Measurements from ENCODE around the gene CTNNA3. TPM values are rescaled to one million over a fixed set of nuclear protein-coding genes. Genes with fewer than 3 reads are reported as not detected.
"Not testable (repeated sequence)": the region's sequence is repeated elsewhere in the genome, so short reads cannot be mapped to it uniquely, and the experiment has no call there.

Gene CTNNA3
- total and polyA plus RNA-seq, 2 of the 4 experiments (the other 2 are of a cell fraction) = 0.19 to 0.90 TPM

GRCh38 chr10:67401711-67402110 is 294.3 kb downstream of the CTNNA3 start:
- Histone ChIP-seq H2AFZ (replicated peaks; ENCODE audit: low read length, poor library complexity) (no peak overlapping the region), H4K8ac (ENCODE audit: low read depth in 2 of 2, low read length in 2 of 2) (no peak overlapping the region), H3K36me3 (ENCODE audit: control insufficient read depth, insufficient read depth, low read length) (no peaks in the 10 kb centered on the region), H3K9ac (ENCODE audit: low read depth, low read length) (no peak overlapping the region), H3K14ac (replicated peaks; ENCODE audit: low read depth, low read length) (no peak overlapping the region), H3K27me3 (ENCODE audit: control insufficient read depth, insufficient read depth, low read length) (no peaks in the 10 kb centered on the region), H3K79me1 (ENCODE audit: low read depth in 1 of 2, low read length in 2 of 2) (no peaks in the 10 kb centered on the region), H2BK20ac (ENCODE audit: low read depth, low read length) (no peak overlapping the region), H3K4me2 (ENCODE audit: low read depth, low read length) (no peak overlapping the region), H3K4me1 (ENCODE audit: control insufficient read depth, insufficient read depth, low read length) (no peaks in the 10 kb centered on the region), H3K56ac (ENCODE audit: extremely low read depth, insufficient read depth, low read length) (no peak overlapping the region), H3K27ac (ENCODE audit: insufficient read depth, low read length) (no peak overlapping the region), H2BK15ac (ENCODE audit: low read depth, low read length) (no peak overlapping the region), H2AK5ac (ENCODE audit: low read depth, low read length) (no peak overlapping the region), H3K9me3 (ENCODE audit: control insufficient read depth, insufficient read depth, low read length) (no peaks in the 10 kb centered on the region), H3K18ac (ENCODE audit: low read depth, low read length) (no peak overlapping the region), H3K9me1 (ENCODE audit: insufficient read depth, low read length) (no peaks in the 10 kb centered on the region), H2AK9ac (replicated peaks; ENCODE audit: low read depth, low read length, poor library complexity) (no peak overlapping the region), H2BK5ac (ENCODE audit: low read depth, low read length, poor library complexity, severe bottlenecking) (no peak overlapping the region), H2BK120ac (ENCODE audit: low read depth, low read length) (no peak overlapping the region), H3K23ac (ENCODE audit: low read depth, low read length) (no peak overlapping the region), H3K4ac (ENCODE audit: low read depth, low read length) (no peak overlapping the region), H4K20me1 (ENCODE audit: insufficient read depth, low read length) (no peaks in the 10 kb centered on the region), H4K5ac (ENCODE audit: low read depth, low read length) (no peak overlapping the region), H4K91ac (ENCODE audit: insufficient read depth, low read depth, low read length) (no peak overlapping the region), H3K4me3 (ENCODE audit: insufficient read depth, low read depth, low read length) (no peak overlapping the region)
- dilution Hi-C loops (cut with HindIII; ENCODE audit: low sequenced_read_pairs, unreplicated experiment) (no loop called here), in situ Hi-C loops (cut with MboI; ENCODE audit: low sequenced_read_pairs) (no loop called here), intact Hi-C loops (cut with micrococcal nuclease) (no loop called here)
- WGBS, 2 experiments (ENCODE audit: extremely low coverage in 2 of 2, insufficient read length in 1 of 2) = no CpG with 5 or more reads among the region's 1 CpG
- CTCF ChIA-PET = no interaction called here
- DNase-seq = no peak
- BruUV-seq (replicated peaks) = no TSS peak
- no peak for ATAC-seq (ENCODE audit: low read depth)
- TF ChIP-seq CHD1 (IDR thresholded peaks at IDR 0.05; ENCODE audit: low read depth, low read length) (no peak), MAFK (IDR thresholded peaks at IDR 0.05; ENCODE audit: low read depth, low read length) (no peak), RCOR1 (IDR thresholded peaks at IDR 0.05; ENCODE audit: insufficient replicate concordance, low read length) (no peak)
- POLR2A ChIA-PET (ENCODE audit: unreplicated experiment) = no interaction called here

- in situ Hi-C loops (cut with MboI; ENCODE audit: low sequenced_read_pairs); H2BK20ac ChIP-seq (ENCODE audit: low read depth, low read length); ATAC-seq (ENCODE audit: low read depth); H3K27ac ChIP-seq (ENCODE audit: insufficient read depth, low read length); H2BK15ac ChIP-seq (ENCODE audit: low read depth, low read length); H4K20me1 ChIP-seq (ENCODE audit: insufficient read depth, low read length); H3K23ac ChIP-seq (ENCODE audit: low read depth, low read length); H3K9ac ChIP-seq (ENCODE audit: low read depth, low read length); H2AFZ ChIP-seq (replicated peaks; ENCODE audit: low read length, poor library complexity); H3K27me3 ChIP-seq (ENCODE audit: control insufficient read depth, insufficient read depth, low read length); H3K18ac ChIP-seq (ENCODE audit: low read depth, low read length); H4K8ac ChIP-seq (ENCODE audit: low read depth in 2 of 2, low read length in 2 of 2); H3K4me1 ChIP-seq (ENCODE audit: control insufficient read depth, insufficient read depth, low read length); POLR2A ChIA-PET (ENCODE audit: unreplicated experiment); dilution Hi-C loops (cut with HindIII; ENCODE audit: low sequenced_read_pairs, unreplicated experiment); H2AK5ac ChIP-seq (ENCODE audit: low read depth, low read length); H3K4me2 ChIP-seq (ENCODE audit: low read depth, low read length); H3K79me1 ChIP-seq (ENCODE audit: low read depth in 1 of 2, low read length in 2 of 2); H3K14ac ChIP-seq (replicated peaks; ENCODE audit: low read depth, low read length); CTCF ChIA-PET; H3K9me3 ChIP-seq (ENCODE audit: control insufficient read depth, insufficient read depth, low read length); H2BK120ac ChIP-seq (ENCODE audit: low read depth, low read length); H3K4ac ChIP-seq (ENCODE audit: low read depth, low read length); DNase-seq; H3K9me1 ChIP-seq (ENCODE audit: insufficient read depth, low read length); H2AK9ac ChIP-seq (replicated peaks; ENCODE audit: low read depth, low read length, poor library complexity); BruUV-seq (replicated peaks); H3K56ac ChIP-seq (ENCODE audit: extremely low read depth, insufficient read depth, low read length); H3K36me3 ChIP-seq (ENCODE audit: control insufficient read depth, insufficient read depth, low read length); H4K5ac ChIP-seq (ENCODE audit: low read depth, low read length); intact Hi-C loops (cut with micrococcal nuclease); H4K91ac ChIP-seq (ENCODE audit: insufficient read depth, low read depth, low read length); H2BK5ac ChIP-seq (ENCODE audit: low read depth, low read length, poor library complexity, severe bottlenecking); H3K4me3 ChIP-seq (ENCODE audit: insufficient read depth, low read depth, low read length): not testable (repeated sequence)
- 20% methylated on average over 19 of the region's 33 CpGs; no CpG with 5 or more reads in 1 of the 2 experiments for WGBS, 2 experiments (ENCODE audit: extremely low coverage in 2 of 2, insufficient read length in 1 of 2)
Measured at GRCh38 chr10:67386841-67387533, 309.0 kb downstream of the CTNNA3 start.
